Left ventricle myocardium inferior (tissue), 1 donor: ENCODE measurements around the gene MAP6. TPM values are rescaled to one million over a fixed set of nuclear protein-coding genes. Genes with fewer than 3 reads are reported as not detected.

Experiments
- DNase-seq: peaks from one replicate; pipeline ENCODE4 v3.0.0-alpha.2; 2020
- H3K27ac ChIP-seq: fragments of 200-600 bp; replicated peaks from 2 replicates; pipeline ENCODE4 v1.8.0; 2021
- H3K27me3 ChIP-seq: fragments of 200-600 bp; 2 replicates; pipeline ENCODE4 v1.8.0; 2021; ENCODE audit warnings: low read depth
- H3K36me3 ChIP-seq: fragments of 200-600 bp; 2 replicates; pipeline ENCODE4 v1.8.0; 2021
- H3K4me1 ChIP-seq: fragments of 200-600 bp; 2 replicates; pipeline ENCODE4 v1.8.0; 2021
- H3K4me3 ChIP-seq: fragments of 200-600 bp; 2 replicates; pipeline ENCODE4 v1.8.0; 2021; ENCODE audit warnings: mild to moderate bottlenecking, moderate library complexity
- H3K9me3 ChIP-seq: fragments of 200-600 bp; replicated peaks from 2 replicates; pipeline ENCODE4 v1.8.0; 2021
- intact Hi-C: fragments of 100-400 bp; cut with micrococcal nuclease; formaldehyde crosslinking; loops from one replicate; pipeline ENCODE4 v1.11.0; 2022
- total RNA-seq: library from RNA; stranded (reverse); fragmentation: NEBNext Ultra II Directional; extraction: Animal tissue kit (Norgen Biotek cat#: 25700); gene quantifications from one replicate; pipeline ENCODE4 v1.2.1, GENCODE V29; 2021
- TF ChIP-seq, protein P1 (sequence below): fragments of 200-600 bp; IDR thresholded peaks from 2 replicates; pipeline ENCODE4 v1.8.0; 2021; ENCODE audit warnings: antibody characterized with exemption, mild to moderate bottlenecking, borderline replicate concordance
- donor health status: DM: no; HTN: yes; CAD: no; lungs with severe emphysema.

The MAP6 gene
- total RNA-seq, 1 donor from 2014 or later = 5.7 TPM

DNA sequence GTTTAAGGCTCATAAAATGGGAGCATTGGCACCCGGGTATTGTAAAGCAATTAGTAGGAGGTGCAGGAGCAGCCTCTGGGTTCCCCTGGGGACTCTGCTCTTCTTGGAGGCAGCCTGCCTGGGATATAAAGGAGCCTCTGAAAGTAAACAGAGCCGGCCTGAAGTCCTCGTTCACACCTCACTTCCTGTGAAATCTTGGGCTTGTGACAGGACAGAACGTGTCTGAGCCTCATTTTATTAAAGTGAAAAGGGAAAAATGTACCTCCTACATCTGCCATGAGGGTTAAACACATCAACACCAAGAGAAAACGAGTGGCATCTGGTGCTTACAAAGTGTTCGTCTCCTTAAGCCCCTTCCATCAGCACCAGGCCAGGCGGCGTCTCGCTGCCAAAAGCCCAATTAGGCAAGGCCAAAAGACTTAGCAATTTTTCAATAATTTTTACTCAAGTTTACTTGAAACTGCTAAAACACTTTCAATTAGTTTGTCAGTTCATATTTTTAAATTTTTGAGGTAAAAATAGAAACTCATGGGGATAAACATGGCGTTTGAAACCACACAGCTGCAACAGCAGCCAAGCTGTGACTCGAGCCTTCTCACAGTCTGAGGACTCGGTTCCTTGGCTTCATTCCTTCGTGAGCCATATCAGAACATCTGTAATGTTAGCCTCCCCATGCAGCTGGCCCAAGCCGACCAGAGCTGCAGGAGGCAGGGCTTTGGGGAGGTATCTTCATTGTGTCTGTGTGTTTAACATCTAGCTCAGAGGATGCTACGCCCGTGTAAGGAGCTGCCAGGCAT, 33.6 kb downstream of the MAP6 start:
- Histone ChIP-seq H3K4me3 (no peak overlapping the region), H3K9me3 (no peaks in the 10 kb centered on the region), H3K27ac (peak overlapping the region; percentile 60), H3K27me3 (no peaks in the 10 kb centered on the region), H3K4me1 (peaks cover 28% of the 10 kb centered on the region), H3K36me3 (no peaks in the 10 kb centered on the region)
- DNase-seq = peak; percentile 23
- intact Hi-C loops = no loop called here
- TF ChIP-seq, protein P1, sequence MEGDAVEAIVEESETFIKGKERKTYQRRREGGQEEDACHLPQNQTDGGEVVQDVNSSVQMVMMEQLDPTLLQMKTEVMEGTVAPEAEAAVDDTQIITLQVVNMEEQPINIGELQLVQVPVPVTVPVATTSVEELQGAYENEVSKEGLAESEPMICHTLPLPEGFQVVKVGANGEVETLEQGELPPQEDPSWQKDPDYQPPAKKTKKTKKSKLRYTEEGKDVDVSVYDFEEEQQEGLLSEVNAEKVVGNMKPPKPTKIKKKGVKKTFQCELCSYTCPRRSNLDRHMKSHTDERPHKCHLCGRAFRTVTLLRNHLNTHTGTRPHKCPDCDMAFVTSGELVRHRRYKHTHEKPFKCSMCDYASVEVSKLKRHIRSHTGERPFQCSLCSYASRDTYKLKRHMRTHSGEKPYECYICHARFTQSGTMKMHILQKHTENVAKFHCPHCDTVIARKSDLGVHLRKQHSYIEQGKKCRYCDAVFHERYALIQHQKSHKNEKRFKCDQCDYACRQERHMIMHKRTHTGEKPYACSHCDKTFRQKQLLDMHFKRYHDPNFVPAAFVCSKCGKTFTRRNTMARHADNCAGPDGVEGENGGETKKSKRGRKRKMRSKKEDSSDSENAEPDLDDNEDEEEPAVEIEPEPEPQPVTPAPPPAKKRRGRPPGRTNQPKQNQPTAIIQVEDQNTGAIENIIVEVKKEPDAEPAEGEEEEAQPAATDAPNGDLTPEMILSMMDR = no peak

DNA sequence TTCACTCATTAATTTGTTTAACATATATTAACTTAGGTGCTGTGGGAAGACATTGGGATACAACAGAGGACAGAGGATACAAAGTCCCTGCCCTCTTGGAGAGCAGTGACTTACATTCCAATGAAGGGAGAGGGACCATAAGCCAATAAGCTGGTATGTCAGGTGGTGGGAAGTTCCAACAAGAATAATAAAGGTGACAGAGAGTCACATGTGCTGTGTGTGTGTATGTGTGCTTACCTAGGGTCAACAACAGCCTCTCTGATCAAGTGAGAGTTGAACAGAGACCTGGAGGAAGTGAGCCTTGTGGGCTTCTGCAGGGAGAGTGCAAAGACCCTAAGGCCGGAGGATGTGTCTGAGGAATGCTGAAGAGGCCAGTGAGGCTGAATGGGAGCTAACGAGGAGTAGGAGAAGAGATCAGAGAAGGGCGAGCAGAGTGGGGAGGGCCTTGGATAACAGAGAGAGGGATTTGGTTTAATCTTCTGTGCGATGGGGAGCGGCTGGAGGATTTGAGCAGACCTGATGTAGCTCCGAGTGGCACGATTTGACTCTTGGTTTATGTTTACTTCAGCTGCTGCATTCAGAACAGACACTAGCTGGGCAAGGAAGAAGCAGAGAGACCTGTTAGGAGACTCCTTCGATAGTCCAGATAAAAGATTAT, 35.3 kb downstream of the MAP6 start:
- no peaks in the 10 kb centered on the region for H3K36me3 ChIP-seq
- no peak for DNase-seq
- H3K27ac ChIP-seq = no peak overlapping the region
- TF ChIP-seq, protein P1 = no peak
- no peaks in the 10 kb centered on the region for H3K27me3 ChIP-seq
- H3K4me3 ChIP-seq = no peak overlapping the region
- H3K9me3 ChIP-seq = no peaks in the 10 kb centered on the region
- intact Hi-C loops = no loop called here
- H3K4me1 ChIP-seq = peaks cover 18% of the 10 kb centered on the region

DNA sequence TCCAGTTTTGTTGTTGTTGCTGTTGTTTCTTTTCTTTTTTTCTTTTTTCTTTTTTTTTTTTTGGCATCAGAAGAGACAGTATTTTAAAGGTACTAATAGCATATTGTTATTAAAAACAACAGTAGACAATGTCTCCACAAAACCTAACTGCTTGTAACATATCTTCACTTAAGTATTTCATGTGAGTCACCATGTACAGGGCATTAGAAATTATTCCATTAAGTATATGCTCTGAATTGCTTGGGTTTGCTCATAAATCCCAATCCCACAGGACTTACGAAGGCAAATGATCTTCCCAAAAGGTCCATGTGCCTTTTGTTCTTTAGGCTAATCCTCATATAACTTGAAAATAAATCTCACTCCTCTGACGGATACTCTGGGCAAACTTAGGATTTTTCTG, 35.9 kb downstream of the MAP6 start:
- peaks cover 18% of the 10 kb centered on the region for H3K4me1 ChIP-seq
- H3K9me3 ChIP-seq = no peaks in the 10 kb centered on the region
- TF ChIP-seq, protein P1 = no peak
- no peak overlapping the region for H3K4me3 ChIP-seq
- no peaks in the 10 kb centered on the region for H3K36me3 ChIP-seq
- DNase-seq = no peak
- intact Hi-C loops = no loop called here
- H3K27me3 ChIP-seq = no peaks in the 10 kb centered on the region
- H3K27ac ChIP-seq = no peak overlapping the region

DNA sequence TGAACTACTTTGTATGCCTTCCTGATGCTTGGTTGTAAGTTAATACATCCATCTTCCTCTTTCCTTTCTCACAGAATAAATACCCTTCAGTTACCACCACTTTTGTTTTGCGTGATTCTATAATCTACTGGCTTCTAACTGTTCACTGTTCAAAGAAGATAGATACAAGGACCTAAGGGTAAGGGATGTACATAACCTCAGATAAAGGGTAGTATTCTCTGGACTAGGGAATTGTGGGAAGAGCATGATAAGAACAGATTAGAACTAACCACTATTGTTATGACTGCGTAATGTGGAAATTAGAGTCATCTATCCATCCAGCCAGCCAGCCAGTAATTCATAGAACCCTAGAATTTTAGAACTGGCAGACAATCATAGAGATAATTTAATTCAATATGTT, 36.4 kb downstream of the MAP6 start:
- intact Hi-C loops = no loop called here
- Histone ChIP-seq H3K4me1 (peaks cover 18% of the 10 kb centered on the region), H3K27me3 (no peaks in the 10 kb centered on the region)

DNA sequence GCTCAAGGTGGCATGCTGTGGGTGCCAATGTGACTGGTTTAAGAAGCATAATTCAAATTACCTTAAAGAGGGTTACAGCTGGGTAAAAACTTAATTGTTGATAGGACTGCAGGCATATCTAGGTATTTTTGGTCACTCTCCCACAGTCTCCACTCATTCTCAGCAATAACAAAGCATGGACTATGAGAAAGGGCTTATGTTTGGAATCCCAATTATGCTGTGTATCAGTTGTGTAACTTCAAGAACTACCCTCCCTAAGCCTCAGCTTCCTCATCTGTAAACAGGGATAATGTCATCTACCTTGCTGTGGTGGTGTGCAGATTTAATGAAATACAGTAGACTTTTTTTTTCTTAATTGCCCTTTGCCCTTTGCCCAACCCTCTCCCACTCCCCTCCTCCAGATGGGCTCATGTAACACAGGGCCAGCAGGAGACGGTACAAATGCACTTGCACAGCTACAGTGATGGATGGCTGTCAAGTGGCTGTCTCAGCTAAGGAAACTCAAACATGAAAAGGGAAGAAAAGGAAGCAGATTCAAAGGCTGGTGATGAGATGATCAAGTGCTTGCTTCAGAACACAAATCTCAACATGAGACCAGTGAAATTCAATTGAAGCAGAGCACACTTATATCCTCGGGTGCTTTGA, 37.6 kb downstream of the MAP6 start:
- no peak for DNase-seq
- H3K4me3 ChIP-seq = no peak overlapping the region

More for the DNA sequence above, 36.4 kb downstream of the MAP6 start:
- TF ChIP-seq, protein P1 = no peak
- H3K27ac ChIP-seq = no peak overlapping the region
- H3K9me3 ChIP-seq = no peaks in the 10 kb centered on the region
- H3K4me3 ChIP-seq = no peak overlapping the region
- no peaks in the 10 kb centered on the region for H3K36me3 ChIP-seq
- DNase-seq = no peak

More for the DNA sequence above, 37.6 kb downstream of the MAP6 start:
- H3K27ac ChIP-seq = no peak overlapping the region
- H3K36me3 ChIP-seq = no peaks in the 10 kb centered on the region
- TF ChIP-seq, protein P1 = no peak
- H3K9me3 ChIP-seq = no peaks in the 10 kb centered on the region
- intact Hi-C loops = no loop called here
- H3K4me1 ChIP-seq = peaks cover 18% of the 10 kb centered on the region
- H3K27me3 ChIP-seq = no peaks in the 10 kb centered on the region
